ENCODE results near the gene SYNPO2. TPM values are rescaled to one million over a fixed set of nuclear protein-coding genes. Genes with fewer than 3 reads are reported as not detected.
"Not testable (repeated sequence)": the region's sequence is repeated elsewhere in the genome, so short reads cannot be mapped to it uniquely, and the experiment has no call there.

SYNPO2 gene
- total and polyA plus RNA-seq, 3 experiments from 2014 or later, result 0.16 to 0.22 (median 0.21) TPM

DNA sequence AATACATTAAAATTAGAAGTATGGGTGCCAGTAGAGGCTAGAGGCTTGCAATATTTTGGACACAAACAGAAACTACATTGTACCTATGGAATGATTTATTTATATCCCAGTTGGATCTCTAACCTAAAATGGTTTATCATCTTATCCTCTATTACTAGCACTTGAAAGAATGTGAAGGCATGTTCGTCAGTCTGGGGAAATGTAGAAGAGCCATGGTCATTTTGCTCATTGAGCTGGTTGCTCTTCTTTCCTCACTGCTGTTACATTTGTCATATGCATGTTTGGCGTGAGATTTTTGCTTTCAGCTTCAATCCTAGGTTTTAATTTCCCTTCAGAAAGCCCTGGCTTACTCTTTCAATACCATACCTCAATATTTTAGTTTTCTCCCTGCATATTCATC is 164.6 kb downstream of the SYNPO2 start:
- no peak overlapping the region for H3K27ac ChIP-seq (ENCODE audit: low read depth, low read length)
- no peak for DNase-seq
- H3K4me1 ChIP-seq (ENCODE audit: insufficient read depth, low read length), result no peaks in the 10 kb centered on the region
- H3K4me3 ChIP-seq (ENCODE audit: low read length), result no peak overlapping the region
- Mint-ChIP-seq H3K27me3 (peaks cover 3 to 18% of the 10 kb centered on the region in 2 donors), H3K27ac (no peak overlapping the region), H3K4me1 (no peaks in the 10 kb centered on the region), H3K4me3 (no peak overlapping the region), H3K36me3 (peaks cover 0 to 2% (median 0%) of the 10 kb centered on the region in 3 donors), H3K9me3 (no peaks in the 10 kb centered on the region)
- H3K36me3 ChIP-seq (ENCODE audit: insufficient read depth, low read length), result no peaks in the 10 kb centered on the region
- CTCF ChIA-PET, result interaction anchor here (0.9 to 1.5 kb wide), 2 partner anchors 11 to 160 kb away, joined by 3 to 5 read pairs; no protein-coding TSS in a partner anchor
- H3K9me3 ChIP-seq (ENCODE audit: low read length), result no peaks in the 10 kb centered on the region
- POLR2A ChIA-PET, result no interaction called here
- H3K27me3 ChIP-seq (ENCODE audit: insufficient read depth, low read length, poor library complexity, severe bottlenecking), result no peaks in the 10 kb centered on the region

DNA sequence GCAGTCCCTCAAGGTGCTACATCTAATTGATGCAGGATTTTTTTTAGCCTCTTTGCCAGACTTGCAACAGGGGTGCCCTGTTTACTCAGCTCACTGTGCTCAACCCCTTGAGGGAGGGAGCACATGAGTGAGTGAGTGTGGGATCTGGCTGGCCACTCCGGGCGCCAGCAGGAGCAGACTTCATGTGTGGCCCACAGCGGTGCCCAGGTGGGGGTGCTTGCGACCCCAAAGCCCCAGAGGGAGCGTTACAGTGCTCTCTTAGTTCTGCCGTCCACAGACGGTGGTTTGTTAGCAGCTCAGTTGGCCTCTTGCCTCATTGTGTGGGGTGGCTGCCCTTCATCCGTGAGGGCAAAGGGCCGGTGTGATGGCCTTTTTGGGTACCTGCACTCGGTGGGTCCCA is 165.3 kb downstream of the SYNPO2 start:
- H3K4me1 ChIP-seq (ENCODE audit: insufficient read depth, low read length), result no peaks in the 10 kb centered on the region
- Mint-ChIP-seq H3K4me1 (no peaks in the 10 kb centered on the region), H3K36me3 (peaks cover 0 to 2% (median 0%) of the 10 kb centered on the region in 3 donors), H3K9me3 (no peaks in the 10 kb centered on the region), H3K27me3 (peaks cover 3 to 11% of the 10 kb centered on the region in 2 donors), H3K27ac (no peak overlapping the region), H3K4me3 (no peak overlapping the region)
- H3K36me3 ChIP-seq (ENCODE audit: insufficient read depth, low read length), result no peaks in the 10 kb centered on the region
- DNase-seq, result no peak
- no peak overlapping the region for H3K27ac ChIP-seq (ENCODE audit: low read depth, low read length)
- CTCF ChIA-PET, result no interaction called here
- no peaks in the 10 kb centered on the region for H3K27me3 ChIP-seq (ENCODE audit: insufficient read depth, low read length, poor library complexity, severe bottlenecking)
- H3K4me3 ChIP-seq (ENCODE audit: low read length), result no peak overlapping the region
- POLR2A ChIA-PET, result no interaction called here
- H3K9me3 ChIP-seq (ENCODE audit: low read length), result no peaks in the 10 kb centered on the region

DNA sequence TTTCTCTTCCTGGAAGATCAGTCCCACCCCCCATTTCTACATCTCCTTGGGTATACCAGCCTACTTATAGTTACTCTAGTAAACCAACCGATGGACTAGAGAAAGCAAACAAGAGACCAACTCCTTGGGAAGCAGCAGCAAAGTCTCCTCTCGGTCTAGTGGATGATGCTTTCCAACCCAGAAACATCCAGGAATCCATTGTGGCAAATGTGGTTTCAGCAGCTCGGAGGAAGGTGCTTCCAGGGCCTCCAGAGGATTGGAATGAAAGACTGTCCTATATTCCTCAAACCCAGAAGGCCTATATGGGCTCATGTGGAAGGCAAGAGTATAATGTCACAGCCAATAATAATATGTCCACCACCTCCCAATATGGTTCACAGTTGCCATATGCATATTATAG is 168.8 kb downstream of the SYNPO2 start:
- Histone ChIP-seq H3K4me3 (ENCODE audit: low read length) (no peak overlapping the region), H3K4me1 (ENCODE audit: insufficient read depth, low read length) (no peaks in the 10 kb centered on the region), H3K36me3 (ENCODE audit: insufficient read depth, low read length) (no peaks in the 10 kb centered on the region), H3K9me3 (ENCODE audit: low read length) (no peaks in the 10 kb centered on the region), H3K27me3 (ENCODE audit: insufficient read depth, low read length, poor library complexity, severe bottlenecking) (no peaks in the 10 kb centered on the region), H3K27ac (ENCODE audit: low read depth, low read length) (no peak overlapping the region)
- Mint-ChIP-seq H3K4me1 (no peaks in the 10 kb centered on the region), H3K4me3 (no peak overlapping the region), H3K9me3 (no peaks in the 10 kb centered on the region), H3K27ac (no peak overlapping the region), H3K27me3 (no peaks in the 10 kb centered on the region), H3K36me3 (no peaks in the 10 kb centered on the region)
- no peak for DNase-seq
- CTCF ChIA-PET, result no interaction called here
- POLR2A ChIA-PET, result no interaction called here

DNA sequence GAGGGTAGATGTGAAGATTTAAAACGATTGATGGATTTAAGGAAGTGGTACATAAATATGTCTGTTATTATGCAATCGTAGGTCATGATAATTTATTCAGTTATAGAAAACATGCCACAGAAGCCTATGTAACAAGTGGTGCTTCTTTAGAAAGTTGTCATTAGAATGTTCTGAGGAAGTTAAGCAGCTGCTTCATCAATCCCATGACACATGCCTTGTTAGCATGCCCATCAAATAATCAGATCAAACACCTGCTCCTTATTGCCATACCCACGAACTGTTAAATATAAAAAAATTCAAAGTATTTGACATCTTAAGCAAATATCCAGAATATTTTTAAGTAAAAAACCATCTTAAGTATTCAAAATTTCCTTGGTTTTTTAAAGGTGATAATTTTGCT is 170.6 kb downstream of the SYNPO2 start:
- Mint-ChIP-seq H3K27me3 (no peaks in the 10 kb centered on the region), H3K9me3 (no peaks in the 10 kb centered on the region), H3K4me1 (no peaks in the 10 kb centered on the region), H3K36me3 (no peaks in the 10 kb centered on the region), H3K27ac (no peak overlapping the region), H3K4me3 (no peak overlapping the region)
- POLR2A ChIA-PET, result no interaction called here
- no peak overlapping the region for H3K4me3 ChIP-seq (ENCODE audit: low read length)
- no peak for DNase-seq
- H3K27ac ChIP-seq (ENCODE audit: low read depth, low read length), result no peak overlapping the region
- H3K27me3 ChIP-seq (ENCODE audit: insufficient read depth, low read length, poor library complexity, severe bottlenecking), result no peaks in the 10 kb centered on the region
- H3K9me3 ChIP-seq (ENCODE audit: low read length), result no peaks in the 10 kb centered on the region
- no peaks in the 10 kb centered on the region for H3K36me3 ChIP-seq (ENCODE audit: insufficient read depth, low read length)
- H3K4me1 ChIP-seq (ENCODE audit: insufficient read depth, low read length), result no peaks in the 10 kb centered on the region
- CTCF ChIA-PET, result no interaction called here

DNA sequence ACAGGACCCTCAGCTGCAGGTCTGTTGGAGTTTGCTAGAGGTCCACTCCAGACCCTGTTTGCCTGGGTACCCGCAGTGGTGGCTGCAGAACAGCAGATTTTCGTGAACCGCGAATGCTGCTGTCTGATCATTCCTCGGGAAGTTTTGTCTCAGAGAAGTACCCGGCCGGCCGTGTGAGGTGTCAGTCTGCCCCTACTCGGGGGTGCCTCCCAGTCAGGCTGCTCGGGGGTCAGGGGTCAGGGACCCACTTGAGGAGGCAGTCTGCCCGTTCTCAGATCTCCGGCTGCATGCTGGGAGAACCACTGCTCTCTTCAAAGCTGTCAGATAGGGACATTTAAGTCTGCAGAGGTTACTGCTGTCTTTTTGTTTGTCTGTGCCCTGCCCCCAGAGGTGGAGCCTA is 178.5 kb downstream of the SYNPO2 start:
- H3K4me3 Mint-ChIP-seq; H3K36me3 ChIP-seq (ENCODE audit: insufficient read depth, low read length); CTCF ChIA-PET; H3K27ac ChIP-seq (ENCODE audit: low read depth, low read length); H3K4me3 ChIP-seq (ENCODE audit: low read length); H3K9me3 Mint-ChIP-seq; H3K4me1 ChIP-seq (ENCODE audit: insufficient read depth, low read length); H3K36me3 Mint-ChIP-seq; POLR2A ChIA-PET; DNase-seq; H3K27ac Mint-ChIP-seq; H3K27me3 ChIP-seq (ENCODE audit: insufficient read depth, low read length, poor library complexity, severe bottlenecking); H3K4me1 Mint-ChIP-seq; H3K9me3 ChIP-seq (ENCODE audit: low read length): not testable (repeated sequence)
- peaks cover 16 to 40% of the 10 kb centered on the region in 2 donors for H3K27me3 Mint-ChIP-seq

DNA sequence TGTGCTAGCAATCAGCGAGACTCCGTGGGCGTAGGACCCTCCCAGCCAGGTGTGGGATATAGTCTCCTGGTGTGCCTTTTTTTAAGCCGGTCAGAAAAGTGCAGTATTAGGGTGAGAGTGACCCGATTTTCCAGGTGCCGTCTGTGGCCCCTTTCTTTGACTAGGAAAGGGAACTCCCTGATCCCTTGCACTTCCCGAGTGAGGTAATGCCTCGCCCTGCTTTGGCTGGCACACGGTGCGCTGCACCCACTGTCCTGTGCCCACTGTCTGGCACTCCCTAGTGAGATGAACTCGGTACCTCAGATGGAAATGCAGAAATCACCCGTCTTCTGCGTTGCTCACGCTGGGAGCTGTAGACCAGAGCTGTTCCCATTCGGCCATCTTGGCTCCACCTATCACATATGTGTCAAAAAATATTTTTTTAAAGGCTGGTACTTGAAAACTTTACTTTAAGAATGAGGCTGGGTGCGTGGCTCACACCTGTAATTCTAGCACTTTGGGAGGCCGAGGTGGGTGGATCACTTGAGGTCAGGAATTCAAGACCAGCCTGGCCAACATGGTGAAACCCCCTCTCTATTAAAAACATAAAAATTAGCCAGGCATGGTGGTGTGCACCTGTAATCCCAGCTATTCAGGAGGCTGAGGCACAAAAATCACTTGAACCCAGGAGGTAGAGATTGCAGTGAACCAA is 179.2 kb downstream of the SYNPO2 start:
- POLR2A ChIA-PET, H3K36me3 Mint-ChIP-seq, H3K27ac Mint-ChIP-seq: not testable (repeated sequence)

DNA sequence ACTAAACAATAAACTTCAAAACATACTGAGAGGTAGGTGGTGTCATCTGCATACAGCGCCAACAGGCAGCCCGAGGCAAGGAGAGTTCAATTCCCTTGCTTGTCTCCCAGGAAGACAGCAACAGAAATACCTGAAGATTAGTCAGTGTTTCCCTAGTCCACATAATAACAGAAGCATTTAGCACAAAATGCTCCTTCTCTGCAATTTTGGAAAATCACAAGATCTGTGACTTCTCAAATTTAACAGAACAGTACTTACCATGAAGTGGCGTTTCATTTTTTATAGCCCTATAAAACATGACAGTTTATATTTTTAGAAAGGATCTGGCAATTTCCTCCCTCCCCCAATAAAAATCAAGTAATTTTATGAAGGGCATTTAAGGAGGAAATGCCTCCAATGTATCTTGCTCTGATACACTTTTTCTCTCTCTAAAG is 179.9 kb downstream of the SYNPO2 start:
- ChIA-PET POLR2A (no interaction called here), CTCF (no interaction called here)
- Histone ChIP-seq H3K27me3 (ENCODE audit: insufficient read depth, low read length, poor library complexity, severe bottlenecking) (no peaks in the 10 kb centered on the region), H3K27ac (ENCODE audit: low read depth, low read length) (no peak overlapping the region), H3K4me1 (ENCODE audit: insufficient read depth, low read length) (no peaks in the 10 kb centered on the region), H3K9me3 (ENCODE audit: low read length) (no peaks in the 10 kb centered on the region), H3K4me3 (ENCODE audit: low read length) (no peak overlapping the region), H3K36me3 (ENCODE audit: insufficient read depth, low read length) (no peaks in the 10 kb centered on the region)
- H3K27ac Mint-ChIP-seq, result no peak overlapping the region
- no peak for DNase-seq
- H3K4me1 Mint-ChIP-seq, result no peaks in the 10 kb centered on the region
- H3K9me3 Mint-ChIP-seq, result peaks cover 0 to 5% (median 2%) of the 10 kb centered on the region in 5 donors
- H3K36me3 Mint-ChIP-seq, result peaks cover 0 to 6% (median 0%) of the 10 kb centered on the region in 3 donors
- peaks cover 21 to 52% of the 10 kb centered on the region in 2 donors for H3K27me3 Mint-ChIP-seq
- H3K4me3 Mint-ChIP-seq, result no peak overlapping the region

More for the DNA sequence above, 179.2 kb downstream of the SYNPO2 start:
- H3K4me1 ChIP-seq (ENCODE audit: insufficient read depth, low read length); CTCF ChIA-PET; H3K36me3 ChIP-seq (ENCODE audit: insufficient read depth, low read length); H3K4me3 ChIP-seq (ENCODE audit: low read length); H3K9me3 ChIP-seq (ENCODE audit: low read length); H3K9me3 Mint-ChIP-seq; DNase-seq; H3K27ac ChIP-seq (ENCODE audit: low read depth, low read length); H3K4me1 Mint-ChIP-seq; H3K4me3 Mint-ChIP-seq; H3K27me3 ChIP-seq (ENCODE audit: insufficient read depth, low read length, poor library complexity, severe bottlenecking): not testable (repeated sequence)
- peaks cover 16 to 45% of the 10 kb centered on the region in 2 donors for H3K27me3 Mint-ChIP-seq

DNA sequence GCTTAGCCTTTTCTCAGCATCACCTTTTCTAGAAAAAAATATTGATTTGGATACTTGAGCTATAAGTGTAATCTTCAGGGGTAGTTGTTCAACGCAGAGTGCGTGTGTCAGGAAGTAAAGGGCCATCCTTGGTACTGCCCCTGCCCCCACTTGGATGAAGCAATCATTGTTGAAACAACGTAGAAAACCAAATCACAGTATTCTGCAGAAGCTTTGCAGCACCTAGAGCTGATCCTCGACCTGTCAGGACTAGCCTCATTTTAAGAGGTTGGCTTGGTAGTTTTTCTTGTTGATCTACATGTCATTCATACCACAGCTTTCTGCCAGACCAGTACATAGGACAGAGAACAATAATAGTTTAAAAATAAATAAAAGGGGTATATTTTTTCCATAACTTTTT is 181.6 kb downstream of the SYNPO2 start:
- Mint-ChIP-seq H3K4me3 (no peak overlapping the region), H3K9me3 (peaks cover 0 to 6% (median 2%) of the 10 kb centered on the region in 5 donors), H3K27ac (no peak overlapping the region), H3K4me1 (no peaks in the 10 kb centered on the region), H3K36me3 (peaks cover 0 to 8% (median 0%) of the 10 kb centered on the region in 3 donors), H3K27me3 (peaks cover 24 to 47% of the 10 kb centered on the region in 2 donors)
- Histone ChIP-seq H3K4me3 (ENCODE audit: low read length) (no peak overlapping the region), H3K27me3 (ENCODE audit: insufficient read depth, low read length, poor library complexity, severe bottlenecking) (no peaks in the 10 kb centered on the region), H3K27ac (ENCODE audit: low read depth, low read length) (no peak overlapping the region), H3K9me3 (ENCODE audit: low read length) (no peaks in the 10 kb centered on the region), H3K4me1 (ENCODE audit: insufficient read depth, low read length) (no peaks in the 10 kb centered on the region), H3K36me3 (ENCODE audit: insufficient read depth, low read length) (no peaks in the 10 kb centered on the region)
- POLR2A ChIA-PET, result no interaction called here
- CTCF ChIA-PET, result no interaction called here
- DNase-seq, result no peak

Measured in CD8-positive, alpha-beta memory T cell (primary cell).